ENCODE results near the gene RABEPK. TPM values are rescaled to one million over a fixed set of nuclear protein-coding genes. Genes with fewer than 3 reads are reported as not detected.

RABEPK gene
- 39.2 TPM for polyA plus RNA-seq (2012; ENCODE audit: insufficient read depth, insufficient read length, low read depth)

- H3K36me3 ChIP-seq, result no peaks in the 10 kb centered on the region
- no peaks in the 10 kb centered on the region for H3K9me3 ChIP-seq
- peak; percentile 97 for DNase-seq
- H3K4me3 ChIP-seq (ENCODE audit: low read depth, low read length), result peak within 1 kb of the TSS; percentile 88
- peaks cover 15% of the 10 kb centered on the region for H3K4me1 ChIP-seq
- H3K27me3 ChIP-seq, result no peaks in the 10 kb centered on the region
- TF ChIP-seq CTCF (IDR thresholded peaks at IDR 0.05; ENCODE audit: low read depth, low read length), result no peak
Measured at GRCh38 chr9:125200216-125201047, at the start of gene RABEPK. RABEPK (plus strand) TSS chr9:125200542; CDS start chr9:125203014, 2,472 bp downstream.

GRCh38 chr9:125151730-125152129 is 48.6 kb upstream of the RABEPK start:
- Histone ChIP-seq H3K9me3 (no peaks in the 10 kb centered on the region), H3K27me3 (no peaks in the 10 kb centered on the region), H3K4me3 (ENCODE audit: low read depth, low read length) (no peak overlapping the region), H3K36me3 (peaks cover 25% of the 10 kb centered on the region), H3K4me1 (peaks cover 7% of the 10 kb centered on the region)
- no peak for DNase-seq
- no peak for TF ChIP-seq CTCF (IDR thresholded peaks at IDR 0.05; ENCODE audit: low read depth, low read length)

- peaks cover 4% of the 10 kb centered on the region for H3K4me1 ChIP-seq
- no peak for DNase-seq
- TF ChIP-seq CTCF (IDR thresholded peaks at IDR 0.05; ENCODE audit: low read depth, low read length), result no peak
- H3K27me3 ChIP-seq, result no peaks in the 10 kb centered on the region
- H3K36me3 ChIP-seq, result peaks cover 29% of the 10 kb centered on the region
- H3K4me3 ChIP-seq (ENCODE audit: low read depth, low read length), result no peak overlapping the region
- no peaks in the 10 kb centered on the region for H3K9me3 ChIP-seq
Measured at GRCh38 chr9:125153712-125154367, 46.5 kb upstream of the RABEPK start.

- DNase-seq, result no peak
- Histone ChIP-seq H3K4me3 (ENCODE audit: low read depth, low read length) (no peak overlapping the region), H3K9me3 (no peaks in the 10 kb centered on the region), H3K4me1 (no peaks in the 10 kb centered on the region), H3K27me3 (no peaks in the 10 kb centered on the region), H3K36me3 (peaks cover 22% of the 10 kb centered on the region)
- no peak for TF ChIP-seq CTCF (IDR thresholded peaks at IDR 0.05; ENCODE audit: low read depth, low read length)
Measured at GRCh38 chr9:125156551-125156950, 43.8 kb upstream of the RABEPK start.

GRCh38 chr9:125160750-125161149 is 39.6 kb upstream of the RABEPK start:
- Histone ChIP-seq H3K4me3 (ENCODE audit: low read depth, low read length) (no peak overlapping the region), H3K4me1 (no peaks in the 10 kb centered on the region), H3K9me3 (no peaks in the 10 kb centered on the region), H3K27me3 (no peaks in the 10 kb centered on the region), H3K36me3 (peaks cover 6% of the 10 kb centered on the region; the same call in 1 of the 2 replicates)
- no peak for DNase-seq
- TF ChIP-seq CTCF (IDR thresholded peaks at IDR 0.05; ENCODE audit: low read depth, low read length), result no peak
